Fibroblast of skin of right quadriceps (primary cell): ENCODE data around the gene TBCD.
"Not testable (repeated sequence)": the region's sequence is repeated elsewhere in the genome, so short reads cannot be mapped to it uniquely, and the experiment has no call there.

Source experiments
- DNase-seq: peaks from one replicate; pipeline ENCODE4 v3.0.0-alpha.2; 2013

TBCD gene

GRCh38 chr17:82979718-82980117 lies 227.9 kb downstream of the TBCD start:
- no peak for DNase-seq

- DNase-seq: no peak
Observed at GRCh38 chr17:82980632-82981031, 228.8 kb downstream of the TBCD start.

GRCh38 chr17:82981141-82981730 lies 229.4 kb downstream of the TBCD start:
- no peak for DNase-seq

GRCh38 chr17:82983510-82984248 lies 231.8 kb downstream of the TBCD start:
- DNase-seq: no peak

- not testable (repeated sequence) for DNase-seq
Observed at GRCh38 chr17:82984249-82984617, 232.4 kb downstream of the TBCD start.

- peak; percentile 24 for DNase-seq
Observed at GRCh38 chr17:82984751-82985427, 233.0 kb downstream of the TBCD start.

GRCh38 chr17:82985428-82985805 lies 233.6 kb downstream of the TBCD start:
- DNase-seq: no peak

- peak; percentile 25 for DNase-seq
Observed at GRCh38 chr17:82985973-82986372, 234.1 kb downstream of the TBCD start.

GRCh38 chr17:82989051-82989450 lies 237.2 kb downstream of the TBCD start:
- not testable (repeated sequence) for DNase-seq

GRCh38 chr17:82989881-82990280 lies 238.0 kb downstream of the TBCD start:
- no peak for DNase-seq

- no peak for DNase-seq
Observed at GRCh38 chr17:82993005-82993404, 241.1 kb downstream of the TBCD start.
